ENCODE results near the gene LTK. TPM values are rescaled to one million over a fixed set of nuclear protein-coding genes. Genes with fewer than 3 reads are reported as not detected.
"Not testable (repeated sequence)": the region's sequence is repeated elsewhere in the genome, so short reads cannot be mapped to it uniquely, and the experiment has no call there.

LTK gene
- total RNA-seq, 4 donors from 2014 or later = 0.57 to 2.8 (median 0.66) TPM

GRCh38 chr15:41473418-41473817 is 40.2 kb downstream of the LTK start:
- WGBS = 91% methylated on average over 11 of the region's 11 CpGs
- DNase-seq (ENCODE audit: low spot score in 2 of 2) = no peak
- Histone ChIP-seq H3K27ac (no peak overlapping the region), H3K27me3 (no peaks in the 10 kb centered on the region), H3K4me1 (no peaks in the 10 kb centered on the region), H3K9me3 (no peaks in the 10 kb centered on the region), H3K36me3 (peaks cover 100% of the 10 kb centered on the region), H3K4me3 (no peak overlapping the region)
- TF ChIP-seq POLR2AphosphoS5 (IDR thresholded peaks at IDR 0.05) = no peak
- TF ChIP-seq POLR2A (IDR thresholded peaks at IDR 0.05) = no peak
- TF ChIP-seq CTCF (IDR thresholded peaks at IDR 0.05) = no peak
- no peak for TF ChIP-seq EP300 (IDR thresholded peaks at IDR 0.05)

- 96% methylated on average over 6 of the region's 6 CpGs for WGBS
- not testable (repeated sequence) for DNase-seq (ENCODE audit: low spot score in 2 of 2); H3K4me1 ChIP-seq; H3K27me3 ChIP-seq; H3K27ac ChIP-seq; H3K4me3 ChIP-seq; H3K9me3 ChIP-seq
- H3K36me3 ChIP-seq = peaks cover 87% of the 10 kb centered on the region
Measured at GRCh38 chr15:41469644-41470043, 44.0 kb downstream of the LTK start.

- peaks cover 72% of the 10 kb centered on the region for H3K36me3 ChIP-seq
- no peaks in the 10 kb centered on the region for H3K9me3 ChIP-seq
- no peak overlapping the region for H3K27ac ChIP-seq
- DNase-seq (ENCODE audit: low spot score in 2 of 2) = no peak
- H3K4me1 ChIP-seq = no peaks in the 10 kb centered on the region
- 82% methylated on average over 3 of the region's 3 CpGs for whole genome bisulfite sequencing
- no peak for TF ChIP-seq CTCF (IDR thresholded peaks at IDR 0.05)
- no peak for TF ChIP-seq POLR2AphosphoS5 (IDR thresholded peaks at IDR 0.05)
- TF ChIP-seq EP300 (IDR thresholded peaks at IDR 0.05) = no peak
- no peak for TF ChIP-seq POLR2A (IDR thresholded peaks at IDR 0.05)
- no peaks in the 10 kb centered on the region for H3K27me3 ChIP-seq
- H3K4me3 ChIP-seq = no peak overlapping the region
Measured at GRCh38 chr15:41466711-41467110, 46.9 kb downstream of the LTK start.

GRCh38 chr15:41465822-41466421 is 47.7 kb downstream of the LTK start:
- H3K36me3 ChIP-seq = peaks cover 64% of the 10 kb centered on the region
- 83% methylated on average over 8 of the region's 8 CpGs for WGBS
- no peak overlapping the region for H3K27ac ChIP-seq
- H3K4me3 ChIP-seq = no peak overlapping the region
- DNase-seq (ENCODE audit: low spot score in 2 of 2) = no peak
- no peaks in the 10 kb centered on the region for H3K4me1 ChIP-seq
- no peaks in the 10 kb centered on the region for H3K9me3 ChIP-seq
- TF ChIP-seq EP300 (IDR thresholded peaks at IDR 0.05) (no peak), POLR2AphosphoS5 (IDR thresholded peaks at IDR 0.05) (no peak), CTCF (IDR thresholded peaks at IDR 0.05) (peak; percentile 44 to 66)
- no peaks in the 10 kb centered on the region for H3K27me3 ChIP-seq

- Histone ChIP-seq H3K27ac (no peak overlapping the region), H3K9me3 (no peaks in the 10 kb centered on the region), H3K4me3 (no peak overlapping the region), H3K27me3 (no peaks in the 10 kb centered on the region), H3K4me1 (no peaks in the 10 kb centered on the region), H3K36me3 (peaks cover 55% of the 10 kb centered on the region)
- WGBS = 91% methylated on average over 9 of the region's 9 CpGs
- TF ChIP-seq CTCF (IDR thresholded peaks at IDR 0.05) (no peak), EP300 (IDR thresholded peaks at IDR 0.05) (no peak), POLR2A (IDR thresholded peaks at IDR 0.05) (no peak), POLR2AphosphoS5 (IDR thresholded peaks at IDR 0.05) (no peak)
- DNase-seq (ENCODE audit: low spot score in 2 of 2) = no peak
Measured at GRCh38 chr15:41464889-41465580, 48.6 kb downstream of the LTK start.

Measured in suprapubic skin (tissue), 4 donors.